Measurements from ENCODE around the gene THOP1.

THOP1 gene

GRCh38 chr19:2820112-2820702, 34.9 kb downstream of the THOP1 start:
- no peak for DNase-seq

GRCh38 chr19:2822846-2823245, 37.5 kb downstream of the THOP1 start:
- no peak for DNase-seq

GRCh38 chr19:2823646-2824045, 38.3 kb downstream of the THOP1 start:
- DNase-seq, result no peak

GRCh38 chr19:2824129-2824528, 38.8 kb downstream of the THOP1 start:
- DNase-seq, result no peak

GRCh38 chr19:2827022-2827421, 41.7 kb downstream of the THOP1 start:
- DNase-seq, result no peak

GRCh38 chr19:2827840-2828489, 42.7 kb downstream of the THOP1 start:
- no peak for DNase-seq

- no peak for DNase-seq
Observed at GRCh38 chr19:2834294-2834871, 49.1 kb downstream of the THOP1 start.

GRCh38 chr19:2837430-2837829, 52.1 kb downstream of the THOP1 start:
- no peak for DNase-seq

- peak; percentile 97 for DNase-seq
Observed at GRCh38 chr19:2840794-2841791, 55.8 kb downstream of the THOP1 start, which contains the start of gene ZNF555. ZNF555 (plus strand) TSS chr19:2841475; CDS start chr19:2841573, 98 bp downstream.

- no peak for DNase-seq
Observed at GRCh38 chr19:2841855-2842574, 56.7 kb downstream of the THOP1 start.

GRCh38 chr19:2845107-2845506, 59.8 kb downstream of the THOP1 start:
- no peak for DNase-seq

GRCh38 chr19:2846180-2846894, 61.0 kb downstream of the THOP1 start:
- DNase-seq, result no peak

GRCh38 chr19:2847507-2847906, 62.2 kb downstream of the THOP1 start:
- no peak for DNase-seq

- no peak for DNase-seq
Observed at GRCh38 chr19:2848616-2849015, 63.3 kb downstream of the THOP1 start.

- DNase-seq, result no peak
Observed at GRCh38 chr19:2850256-2850925, 65.1 kb downstream of the THOP1 start.

- no peak for DNase-seq
Observed at GRCh38 chr19:2852598-2852997, 67.3 kb downstream of the THOP1 start.

- no peak for DNase-seq
Observed at GRCh38 chr19:2853015-2853606, 67.8 kb downstream of the THOP1 start.

- no peak for DNase-seq
Observed at GRCh38 chr19:2854849-2855248, 69.5 kb downstream of the THOP1 start.

GRCh38 chr19:2856457-2857050, 71.3 kb downstream of the THOP1 start:
- no peak for DNase-seq

GRCh38 chr19:2858864-2859263, 73.6 kb downstream of the THOP1 start:
- DNase-seq, result no peak

Measured in activated CD4-positive, alpha-beta T cell treated with anti-CD3 and anti-CD28 coated beads, Interleukin-10, Interleukin-2, amounts not matched to agents 100 ng/mL and 50 ng/mL, durations not matched to agents 16 hours and 8 hours (primary cell).